Stimulated activated naive CD8-positive, alpha-beta T cell treated with anti-CD3 and anti-CD28 coated beads, Interleukin-15, Interleukin-2, amounts not matched to agents 100 ng/mL and 50 ng/mL, for 24 hours (primary cell): ENCODE data around the gene ABCG1.

Source experiments
- H3K27ac Mint-ChIP-seq: one replicate; pipeline ENCODE4 v1.8.0; 2021; ENCODE audit warnings: mild to moderate bottlenecking, mixed read lengths
- H3K27me3 Mint-ChIP-seq: one replicate; pipeline ENCODE4 v1.8.0; 2021; ENCODE audit warnings: mixed read lengths
- H3K36me3 Mint-ChIP-seq: one replicate; pipeline ENCODE4 v1.8.0; 2021; ENCODE audit warnings: low read depth, mixed read lengths
- H3K4me1 Mint-ChIP-seq: one replicate; pipeline ENCODE4 v1.8.0; 2021; ENCODE audit warnings: low read depth, mixed read lengths
- H3K4me3 Mint-ChIP-seq: one replicate; pipeline ENCODE4 v1.8.0; 2021; ENCODE audit warnings: mild to moderate bottlenecking, mixed read lengths
- H3K9me3 Mint-ChIP-seq: one replicate; pipeline ENCODE4 v1.8.0; 2021; ENCODE audit warnings: mixed read lengths

The ABCG1 gene

GRCh38 chr21:42269386-42269785 is 50.4 kb downstream of the ABCG1 start:
- no peaks in the 10 kb centered on the region for H3K27me3 Mint-ChIP-seq
- peaks cover 4% of the 10 kb centered on the region for H3K36me3 Mint-ChIP-seq
- peaks cover 30% of the 10 kb centered on the region for H3K4me1 Mint-ChIP-seq
- H3K27ac Mint-ChIP-seq: peak overlapping the region; percentile 49
- no peak overlapping the region for H3K4me3 Mint-ChIP-seq
- no peaks in the 10 kb centered on the region for H3K9me3 Mint-ChIP-seq

- Mint-ChIP-seq H3K4me3 (no peak overlapping the region), H3K27ac (no peak overlapping the region), H3K27me3 (no peaks in the 10 kb centered on the region), H3K36me3 (peaks cover 4% of the 10 kb centered on the region), H3K4me1 (peaks cover 30% of the 10 kb centered on the region), H3K9me3 (no peaks in the 10 kb centered on the region)
Observed at GRCh38 chr21:42271065-42271464, 52.1 kb downstream of the ABCG1 start.

GRCh38 chr21:42272109-42272962 is 53.4 kb downstream of the ABCG1 start:
- no peaks in the 10 kb centered on the region for H3K27me3 Mint-ChIP-seq
- H3K4me1 Mint-ChIP-seq: peaks cover 20% of the 10 kb centered on the region
- H3K27ac Mint-ChIP-seq: no peak overlapping the region
- peaks cover 4% of the 10 kb centered on the region for H3K36me3 Mint-ChIP-seq
- H3K9me3 Mint-ChIP-seq: no peaks in the 10 kb centered on the region
- no peak overlapping the region for H3K4me3 Mint-ChIP-seq

- H3K27me3 Mint-ChIP-seq: no peaks in the 10 kb centered on the region
- H3K4me3 Mint-ChIP-seq: no peak overlapping the region
- H3K36me3 Mint-ChIP-seq: peaks cover 5% of the 10 kb centered on the region
- no peaks in the 10 kb centered on the region for H3K9me3 Mint-ChIP-seq
- H3K27ac Mint-ChIP-seq: no peak overlapping the region
- peaks cover 16% of the 10 kb centered on the region for H3K4me1 Mint-ChIP-seq
Observed at GRCh38 chr21:42272984-42273600, 54.2 kb downstream of the ABCG1 start.

- H3K4me3 Mint-ChIP-seq: no peak overlapping the region
- H3K36me3 Mint-ChIP-seq: peaks cover 8% of the 10 kb centered on the region
- no peaks in the 10 kb centered on the region for H3K9me3 Mint-ChIP-seq
- no peaks in the 10 kb centered on the region for H3K4me1 Mint-ChIP-seq
- H3K27ac Mint-ChIP-seq: no peak overlapping the region
- H3K27me3 Mint-ChIP-seq: no peaks in the 10 kb centered on the region
Observed at GRCh38 chr21:42276076-42276475, 57.1 kb downstream of the ABCG1 start.

- Mint-ChIP-seq H3K36me3 (peaks cover 4% of the 10 kb centered on the region), H3K27ac (no peak overlapping the region), H3K4me1 (no peaks in the 10 kb centered on the region), H3K9me3 (no peaks in the 10 kb centered on the region), H3K4me3 (no peak overlapping the region), H3K27me3 (no peaks in the 10 kb centered on the region)
Observed at GRCh38 chr21:42276526-42277154, 57.7 kb downstream of the ABCG1 start.

- Mint-ChIP-seq H3K27ac (no peak overlapping the region), H3K36me3 (peaks cover 4% of the 10 kb centered on the region), H3K4me1 (no peaks in the 10 kb centered on the region), H3K27me3 (no peaks in the 10 kb centered on the region), H3K4me3 (no peak overlapping the region), H3K9me3 (no peaks in the 10 kb centered on the region)
Observed at GRCh38 chr21:42277593-42277992, 58.7 kb downstream of the ABCG1 start.

- no peaks in the 10 kb centered on the region for H3K4me1 Mint-ChIP-seq
- H3K27ac Mint-ChIP-seq: no peak overlapping the region
Observed at GRCh38 chr21:42278451-42279149, 59.7 kb downstream of the ABCG1 start.

GRCh38 chr21:42279341-42279871 is 60.5 kb downstream of the ABCG1 start:
- H3K4me3 Mint-ChIP-seq: no peak overlapping the region
- peaks cover 4% of the 10 kb centered on the region for H3K36me3 Mint-ChIP-seq
- H3K27me3 Mint-ChIP-seq: no peaks in the 10 kb centered on the region
- no peak overlapping the region for H3K27ac Mint-ChIP-seq
- no peaks in the 10 kb centered on the region for H3K4me1 Mint-ChIP-seq
- no peaks in the 10 kb centered on the region for H3K9me3 Mint-ChIP-seq

More at GRCh38 chr21:42278451-42279149, 59.7 kb downstream of the ABCG1 start:
- H3K4me3 Mint-ChIP-seq: no peak overlapping the region
- H3K27me3 Mint-ChIP-seq: no peaks in the 10 kb centered on the region
- H3K36me3 Mint-ChIP-seq: peaks cover 4% of the 10 kb centered on the region
- no peaks in the 10 kb centered on the region for H3K9me3 Mint-ChIP-seq

- Mint-ChIP-seq H3K9me3 (no peaks in the 10 kb centered on the region), H3K36me3 (peaks cover 4% of the 10 kb centered on the region), H3K4me1 (no peaks in the 10 kb centered on the region), H3K4me3 (no peak overlapping the region), H3K27me3 (no peaks in the 10 kb centered on the region), H3K27ac (no peak overlapping the region)
Observed at GRCh38 chr21:42279888-42280287, 60.9 kb downstream of the ABCG1 start.

GRCh38 chr21:42280356-42281180 is 61.6 kb downstream of the ABCG1 start:
- H3K36me3 Mint-ChIP-seq: peaks cover 4% of the 10 kb centered on the region
- H3K4me3 Mint-ChIP-seq: no peak overlapping the region
- H3K9me3 Mint-ChIP-seq: no peaks in the 10 kb centered on the region
- H3K27ac Mint-ChIP-seq: no peak overlapping the region
- peaks cover under 1% of the 10 kb centered on the region for H3K4me1 Mint-ChIP-seq
- H3K27me3 Mint-ChIP-seq: no peaks in the 10 kb centered on the region

GRCh38 chr21:42281181-42281680 is 62.3 kb downstream of the ABCG1 start:
- peaks cover 4% of the 10 kb centered on the region for H3K36me3 Mint-ChIP-seq
- H3K27me3 Mint-ChIP-seq: no peaks in the 10 kb centered on the region
- H3K4me3 Mint-ChIP-seq: no peak overlapping the region
- H3K9me3 Mint-ChIP-seq: no peaks in the 10 kb centered on the region
- peaks cover 7% of the 10 kb centered on the region for H3K4me1 Mint-ChIP-seq
- no peak overlapping the region for H3K27ac Mint-ChIP-seq

GRCh38 chr21:42282021-42282420 is 63.1 kb downstream of the ABCG1 start:
- peaks cover 4% of the 10 kb centered on the region for H3K36me3 Mint-ChIP-seq
- H3K9me3 Mint-ChIP-seq: no peaks in the 10 kb centered on the region
- no peak overlapping the region for H3K27ac Mint-ChIP-seq

GRCh38 chr21:42282715-42283114 is 63.8 kb downstream of the ABCG1 start:
- Mint-ChIP-seq H3K36me3 (peaks cover 4% of the 10 kb centered on the region), H3K9me3 (no peaks in the 10 kb centered on the region), H3K27ac (no peak overlapping the region)

More at GRCh38 chr21:42282021-42282420, 63.1 kb downstream of the ABCG1 start:
- Mint-ChIP-seq H3K27me3 (no peaks in the 10 kb centered on the region), H3K4me3 (no peak overlapping the region), H3K4me1 (peaks cover 9% of the 10 kb centered on the region)

More at GRCh38 chr21:42282715-42283114, 63.8 kb downstream of the ABCG1 start:
- H3K4me3 Mint-ChIP-seq: no peak overlapping the region
- H3K27me3 Mint-ChIP-seq: no peaks in the 10 kb centered on the region
- peaks cover 9% of the 10 kb centered on the region for H3K4me1 Mint-ChIP-seq
